Stimulated activated CD8-positive, alpha-beta memory T cell treated with anti-CD3 and anti-CD28 coated beads, Interleukin-12 subunit alpha, Interleukin-12 subunit beta, amount 100 ng/mL, for 1 hour (primary cell): ENCODE results near the gene FASN.
"Not testable (repeated sequence)": the region's sequence is repeated elsewhere in the genome, so short reads cannot be mapped to it uniquely, and the experiment has no call there.

Experiments used
- DNase-seq: peaks from one replicate; pipeline ENCODE4 v3.0.0-alpha.2; 2020; ENCODE audit warnings: low read depth

Gene FASN

DNA sequence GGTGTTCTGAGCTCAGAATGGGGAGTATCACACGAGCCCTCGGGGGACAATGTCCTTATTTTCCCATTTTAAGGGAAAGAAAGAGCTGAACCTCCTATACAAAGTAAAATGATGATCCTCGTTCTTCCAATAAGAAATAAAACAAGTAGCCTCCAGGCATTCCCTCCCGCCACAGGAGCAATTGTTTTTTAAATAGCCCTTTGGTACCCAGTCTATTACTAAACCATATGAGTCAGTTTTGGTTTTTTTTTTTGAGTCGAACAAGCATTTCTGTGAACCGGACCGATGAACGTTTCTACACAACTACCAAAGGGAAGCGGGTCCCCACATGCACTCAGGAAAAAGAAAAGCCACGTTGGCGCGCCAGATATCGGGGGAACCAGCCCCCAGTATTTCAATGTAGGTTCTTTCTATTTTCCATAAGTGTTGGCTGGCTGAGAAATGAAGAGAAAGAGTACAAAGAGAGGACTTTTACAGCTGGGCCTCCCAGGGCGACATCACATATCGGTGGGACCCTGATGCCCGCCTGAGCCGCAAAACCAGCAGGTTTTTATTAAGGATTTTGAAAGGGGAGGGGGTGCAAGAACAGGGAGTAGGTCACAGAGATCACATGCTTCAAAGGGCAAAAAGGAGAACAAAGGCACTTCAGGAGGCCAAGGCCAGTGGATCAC is 56.8 kb downstream of the FASN start:
- no peak for DNase-seq

DNA sequence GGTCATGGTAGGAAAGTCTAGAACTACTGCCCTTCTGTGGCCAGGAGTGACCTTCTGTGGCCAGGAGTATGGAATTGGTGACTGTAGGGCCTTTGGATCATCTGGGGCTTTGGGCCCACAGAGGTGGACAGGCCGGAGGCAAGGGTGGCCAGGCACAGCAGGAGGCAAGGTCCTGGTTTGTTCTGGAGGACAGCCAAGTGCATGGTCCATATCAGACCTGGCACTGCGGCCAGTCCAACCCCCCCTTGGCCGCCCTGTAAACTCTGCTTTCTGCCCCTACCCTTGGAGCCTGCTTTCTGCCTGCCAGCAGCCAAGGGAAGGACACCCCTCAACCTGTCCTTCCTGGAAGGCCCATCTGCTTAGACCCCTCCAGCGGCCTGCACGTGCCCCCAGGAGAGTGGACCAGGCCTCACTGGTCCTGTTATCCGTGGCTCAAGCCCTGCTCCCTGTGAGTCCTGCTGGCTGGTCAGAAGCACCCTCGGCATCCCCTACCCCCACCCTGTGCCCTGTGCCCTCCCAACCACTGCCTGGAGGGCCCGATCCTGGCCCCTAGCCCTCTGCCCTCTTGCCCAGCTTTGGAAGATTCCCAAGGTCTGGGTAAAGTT is 58.2 kb downstream of the FASN start:
- no peak for DNase-seq

DNA sequence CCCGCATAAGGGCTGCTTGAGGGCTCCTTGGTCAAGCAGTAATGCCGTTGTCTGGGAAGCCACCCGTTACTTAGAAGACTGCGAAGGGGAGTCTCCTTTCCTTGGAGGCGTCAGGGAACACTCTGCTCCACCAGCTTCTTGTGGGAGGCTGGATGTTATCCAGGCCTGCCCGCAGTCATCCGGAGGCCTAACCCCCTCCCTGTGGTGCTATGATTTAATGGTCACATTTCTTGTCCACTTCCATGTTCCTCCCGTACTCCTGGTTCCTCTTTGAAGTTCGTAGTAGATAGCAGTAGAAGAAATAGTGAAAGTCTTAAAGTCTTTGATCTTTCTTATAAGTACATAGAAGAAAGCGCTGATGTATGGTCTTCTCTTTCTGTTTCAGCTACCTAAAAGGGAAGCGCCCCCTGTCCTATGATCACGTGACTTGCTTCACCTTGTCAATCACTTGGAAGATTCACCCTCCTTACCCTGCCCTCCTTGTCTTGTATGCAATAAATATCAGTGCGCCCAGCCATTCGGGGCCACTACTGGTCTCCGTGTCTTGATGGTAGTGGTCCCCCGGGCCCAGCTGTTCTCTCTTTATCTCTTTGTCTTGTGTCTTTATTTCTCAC is 59.1 kb downstream of the FASN start:
- DNase-seq, result not testable (repeated sequence)

DNA sequence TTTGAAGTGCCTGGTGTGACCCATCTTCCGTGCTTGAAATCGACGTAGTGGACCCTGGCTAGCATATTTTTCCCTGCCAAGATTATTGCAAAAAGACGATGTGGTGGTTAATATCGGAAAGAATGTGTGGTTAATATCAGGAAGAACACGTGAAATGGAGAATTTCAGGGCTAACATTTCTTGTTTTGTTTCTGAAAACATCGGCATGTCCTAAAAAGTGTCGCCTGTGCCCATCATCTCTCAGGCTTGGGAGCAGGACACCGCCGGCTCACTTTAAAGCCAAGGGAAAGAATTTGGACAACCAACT is 60.2 kb downstream of the FASN start:
- DNase-seq, result no peak

DNA sequence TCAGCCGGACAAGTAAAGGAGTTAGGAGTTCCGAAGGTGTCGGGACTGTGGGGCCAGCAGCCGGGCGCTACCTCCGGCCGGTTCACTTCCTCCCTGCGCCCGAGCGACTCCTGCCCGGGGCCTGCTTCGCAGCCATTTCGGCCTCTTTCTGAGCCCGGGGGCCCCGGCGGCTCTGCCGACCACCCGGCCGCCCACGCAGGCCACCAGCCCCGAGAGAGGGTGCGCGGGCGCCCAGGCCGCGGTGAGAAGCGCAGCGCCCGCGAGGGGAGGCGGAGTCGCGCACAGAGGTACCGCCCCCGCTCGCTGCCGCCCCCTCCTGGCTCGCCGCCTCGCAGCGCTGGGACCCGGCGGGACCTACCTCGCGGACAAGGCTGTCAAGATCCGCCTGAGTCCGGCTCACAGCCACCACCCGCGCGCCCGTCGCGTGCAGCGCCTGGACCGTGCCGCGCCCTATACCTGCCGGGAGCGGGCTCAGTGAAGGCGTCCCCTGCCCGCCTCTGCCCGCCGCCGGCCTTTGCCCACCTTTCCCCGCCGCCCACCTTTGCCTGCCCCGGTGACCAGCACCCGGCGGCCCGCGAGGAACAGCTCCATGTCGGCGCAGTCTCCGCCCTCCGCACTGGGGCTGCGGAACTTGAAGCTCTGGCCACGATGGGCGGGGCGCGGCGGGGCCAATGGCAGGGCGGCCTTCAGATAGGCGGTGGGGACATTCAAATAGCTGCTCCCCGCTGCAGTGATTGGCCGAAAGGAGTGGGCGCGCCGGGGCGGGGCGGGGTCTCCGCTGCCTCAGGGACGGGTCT is 60.7 kb downstream of the FASN start, which contains the start of gene DCXR:
DCXR (minus strand) TSS at position 606 of the 797 bp plus-strand sequence; CDS start at position 591, 15 bp downstream.
- peak; percentile 90 for DNase-seq

DNA sequence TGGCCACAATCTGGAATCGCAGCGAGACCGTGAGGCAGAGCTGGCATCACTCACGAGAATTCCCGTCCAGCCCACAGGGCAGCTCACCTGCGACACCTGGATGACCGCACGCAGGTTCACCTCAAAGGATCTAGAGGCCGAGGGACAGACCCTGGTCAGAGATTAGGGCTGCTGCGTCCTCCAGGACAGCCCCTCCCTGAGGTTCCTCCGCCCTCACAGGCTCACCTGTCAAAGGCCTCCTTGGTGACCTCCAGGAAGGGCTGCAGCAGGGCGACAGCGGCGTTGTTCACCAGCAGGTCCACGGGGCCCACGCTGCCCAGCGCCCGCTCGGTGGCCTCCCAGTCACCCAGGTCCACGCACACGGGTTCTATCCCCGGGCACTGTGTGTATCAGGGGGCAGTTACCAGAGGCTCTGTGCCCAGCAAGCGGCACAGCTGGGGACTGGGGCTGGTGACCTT is 61.4 kb downstream of the FASN start:
- DNase-seq, result no peak

DNA sequence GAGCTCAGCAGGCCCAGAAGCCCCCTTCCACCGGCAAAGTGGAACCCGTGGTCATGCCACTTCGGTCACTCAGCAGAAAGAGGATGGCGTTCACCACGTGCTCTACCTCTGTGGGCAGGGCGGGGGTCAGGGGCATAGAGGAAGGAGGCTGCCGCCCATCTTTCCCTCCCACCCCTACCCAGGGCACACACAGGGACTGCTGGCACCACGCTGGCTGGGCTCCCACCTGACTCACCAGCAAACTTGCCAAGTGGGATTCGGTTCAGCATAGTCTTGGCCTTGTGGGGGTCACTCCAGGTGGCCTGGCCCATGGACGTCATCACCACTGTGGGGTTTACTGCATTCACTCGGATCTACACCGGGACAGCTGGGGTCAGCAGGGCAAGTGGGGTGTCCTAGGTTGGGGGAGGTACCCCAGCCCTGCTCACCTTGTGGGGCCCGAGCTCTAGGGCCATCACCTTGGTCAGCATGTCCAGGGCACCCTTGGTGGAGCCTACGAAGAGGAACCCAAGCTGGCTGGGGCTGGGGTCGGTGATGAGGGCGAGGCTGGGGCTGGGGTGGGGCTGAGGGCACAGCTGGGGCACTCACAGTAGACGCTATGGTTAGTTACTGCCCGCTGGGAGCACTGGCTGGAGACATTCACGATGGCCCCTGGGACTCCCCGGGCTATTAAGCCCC is 61.9 kb downstream of the FASN start:
- no peak for DNase-seq

DNA sequence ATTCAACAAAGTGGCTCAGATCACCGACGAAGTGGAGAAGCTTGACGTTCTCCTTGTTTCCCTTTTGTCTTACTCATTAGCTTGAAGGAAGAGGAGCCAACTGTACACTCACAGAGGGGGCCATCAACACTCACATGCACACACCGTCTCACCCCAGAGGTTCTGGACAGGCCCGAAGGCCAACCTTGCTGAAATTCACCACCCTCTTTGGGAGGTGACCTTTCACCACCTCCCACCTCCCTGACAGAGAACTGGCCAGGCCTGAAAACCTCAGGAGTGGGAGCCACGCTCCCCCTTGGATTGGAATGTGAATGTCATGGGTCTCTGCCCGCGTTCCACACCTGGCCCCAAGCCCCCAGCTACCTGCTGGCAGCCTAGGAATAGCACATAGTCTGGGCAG is 62.5 kb downstream of the FASN start:
- no peak for DNase-seq

DNA sequence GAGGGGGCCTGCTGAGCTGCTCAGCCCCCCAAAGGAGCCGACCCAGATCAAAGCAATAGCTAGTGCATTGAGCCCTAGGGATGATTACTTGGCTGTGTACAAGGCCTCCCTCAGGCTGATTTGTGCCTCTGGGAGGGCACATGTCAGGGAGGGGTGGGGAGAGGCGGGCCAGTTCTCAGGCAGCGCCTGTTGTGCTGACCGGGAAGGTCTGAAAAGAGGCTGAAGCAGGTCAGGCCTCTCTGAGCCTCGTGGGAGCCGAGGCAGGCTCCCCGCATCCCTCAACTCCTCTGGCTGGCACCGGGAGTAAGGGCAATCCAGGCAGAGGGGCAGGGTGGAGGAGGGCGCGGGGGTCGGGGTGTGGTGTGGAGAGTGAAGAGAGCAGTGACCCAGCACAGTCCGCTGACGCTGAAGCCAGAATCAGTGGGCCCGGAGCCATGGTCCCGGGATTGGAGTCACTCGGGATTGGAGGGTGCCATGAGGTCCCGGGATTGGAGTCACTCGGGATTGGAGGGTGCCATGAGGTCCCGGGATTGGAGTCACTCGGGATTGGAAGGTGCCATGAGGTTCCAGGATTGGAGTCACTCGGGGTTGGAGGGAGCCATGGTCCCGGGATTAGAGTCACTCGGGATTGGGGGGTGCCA is 63.5 kb downstream of the FASN start:
- no peak for DNase-seq

DNA sequence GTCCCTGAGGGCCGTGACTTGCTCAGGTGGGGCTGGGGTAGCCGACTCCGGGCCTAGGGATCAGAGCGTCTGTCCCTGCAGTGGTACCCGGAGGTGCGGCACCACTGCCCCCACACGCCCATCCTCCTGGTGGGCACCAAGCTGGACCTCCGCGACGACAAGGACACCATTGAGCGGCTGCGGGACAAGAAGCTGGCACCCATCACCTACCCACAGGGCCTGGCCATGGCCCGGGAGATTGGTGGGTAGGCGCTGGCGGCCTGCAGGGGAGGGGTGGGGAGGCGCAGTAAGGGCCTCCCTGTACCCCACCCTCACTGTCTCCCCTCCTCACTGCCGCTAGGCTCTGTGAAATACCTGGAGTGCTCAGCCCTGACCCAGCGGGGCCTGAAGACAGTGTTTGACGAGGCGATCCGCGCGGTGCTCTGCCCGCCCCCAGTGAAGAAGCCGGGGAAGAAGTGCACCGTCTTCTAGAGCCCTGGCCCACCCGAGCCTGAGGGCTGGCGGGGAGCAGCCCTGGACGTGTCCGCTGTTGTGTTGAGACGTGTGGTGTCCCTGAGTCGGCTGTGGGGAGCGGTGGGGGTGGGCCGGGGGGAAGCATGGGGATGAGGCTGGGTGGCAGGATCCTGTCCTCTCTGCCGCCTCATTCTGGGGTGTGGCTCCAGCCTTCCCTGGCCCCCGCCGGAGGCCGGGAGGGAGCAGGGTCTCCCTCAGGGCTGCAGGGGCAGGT is 64.5 kb downstream of the FASN start:
- no peak for DNase-seq

DNA sequence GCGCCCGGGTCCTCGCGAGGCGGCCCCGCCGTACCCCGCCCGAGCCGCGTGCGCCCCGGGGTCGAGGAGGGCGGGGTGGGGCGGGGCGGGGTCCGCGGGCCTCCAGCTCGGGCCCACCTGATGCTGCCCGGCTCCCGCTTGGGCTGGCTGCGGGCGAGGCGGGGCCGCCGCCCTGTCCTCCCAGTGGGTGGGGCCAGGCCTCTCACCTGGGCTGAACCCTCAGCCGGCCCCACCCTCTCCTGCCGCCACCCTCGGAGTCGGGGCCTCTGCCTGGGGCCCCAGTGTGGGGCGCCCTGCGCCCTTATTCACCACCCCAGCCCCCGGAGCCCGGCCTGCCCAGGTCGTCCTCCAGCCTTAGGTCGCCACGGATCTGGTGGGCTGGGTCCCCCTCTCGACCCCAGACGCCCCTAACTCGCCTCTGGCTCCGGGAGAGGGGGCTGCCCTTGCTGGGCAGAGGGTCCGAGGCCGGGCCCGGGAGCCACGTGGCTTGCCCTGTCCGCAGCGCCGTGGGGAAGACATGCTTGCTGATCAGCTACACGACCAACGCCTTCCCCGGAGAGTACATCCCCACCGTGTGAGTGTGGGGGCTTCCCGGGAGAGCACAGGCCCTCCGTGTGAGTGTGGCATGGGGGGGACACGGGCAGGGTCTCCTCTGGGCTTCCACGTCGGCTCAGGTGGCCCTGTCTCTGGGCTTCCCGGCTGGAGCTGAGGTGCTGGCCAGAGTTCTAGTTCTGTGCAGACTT is 66.0 kb downstream of the FASN start:
- no peak for DNase-seq

DNA sequence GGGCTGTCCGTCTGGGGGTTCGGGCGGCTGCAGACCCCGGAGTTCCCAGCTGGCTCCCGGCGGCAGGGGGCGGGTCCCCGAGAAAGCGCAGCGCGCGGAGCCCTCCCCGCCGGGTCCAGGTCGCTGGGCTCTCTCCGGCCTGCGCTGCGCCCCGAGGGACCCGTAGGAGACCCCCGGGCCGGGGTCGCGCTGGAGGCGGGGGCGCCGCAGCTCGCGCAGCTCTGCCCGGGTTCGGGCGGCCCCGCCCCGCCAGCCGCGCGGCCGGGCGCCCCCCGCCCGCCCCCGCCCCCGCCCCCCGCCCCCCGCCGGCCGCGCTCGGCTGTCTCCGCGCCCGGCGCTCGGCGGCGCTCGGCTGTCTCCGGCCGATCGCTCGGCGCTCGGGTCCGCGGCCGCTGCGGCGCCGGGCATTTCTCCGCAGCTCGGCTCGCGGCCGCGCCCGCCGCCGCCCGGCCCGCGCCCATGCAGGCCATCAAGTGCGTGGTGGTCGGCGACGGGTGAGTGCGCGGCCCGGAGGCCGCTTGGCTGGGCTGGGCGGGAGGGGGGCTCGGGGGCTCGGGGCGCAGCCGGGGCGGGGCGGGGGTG is 66.6 kb downstream of the FASN start, which contains the start of gene RAC3:
RAC3 (plus strand) TSS at position 376 of the 582 bp plus-strand sequence; CDS start at position 460, 84 bp downstream.
- DNase-seq, result no peak

DNA sequence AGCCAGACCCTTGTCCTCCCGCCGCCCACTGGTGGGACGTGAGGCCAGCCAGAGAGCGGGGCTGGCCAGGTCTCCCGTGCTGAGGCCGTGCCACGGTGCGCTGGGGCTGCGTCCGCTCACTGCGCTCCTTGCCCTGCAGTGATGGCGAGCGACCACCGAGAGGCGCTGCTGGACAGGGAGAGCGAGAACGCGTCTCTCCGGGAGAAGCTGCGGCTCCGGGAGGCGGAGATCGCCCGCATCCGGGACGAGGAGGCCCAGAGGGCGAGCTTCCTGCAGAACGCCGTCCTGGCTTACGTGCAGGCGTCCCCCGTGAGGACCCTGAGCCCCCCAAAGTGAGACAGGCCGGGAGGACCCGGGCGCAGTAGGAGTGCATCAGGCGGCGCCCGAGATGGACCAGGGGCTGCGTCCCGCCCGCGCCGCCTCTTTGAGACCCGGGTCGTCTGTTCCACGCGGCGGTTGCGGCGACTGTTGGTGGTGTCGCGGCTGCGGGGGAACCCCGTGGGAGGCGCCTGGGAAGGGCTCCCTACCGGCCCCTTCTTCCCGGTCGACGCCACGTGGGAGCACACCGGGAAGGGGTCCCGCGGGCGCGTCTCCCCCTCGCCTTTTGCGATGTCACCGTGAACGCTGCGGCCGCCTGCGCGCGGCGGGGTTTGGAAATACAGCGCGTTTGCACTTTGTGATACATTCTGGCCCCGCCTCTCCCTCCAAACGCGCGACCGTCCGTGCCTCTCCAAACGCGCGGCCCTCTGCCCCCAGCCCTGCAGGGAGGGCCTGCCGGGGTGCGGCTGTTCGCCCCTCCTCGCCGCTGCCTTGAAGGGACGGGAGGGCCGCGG is 67.3 kb downstream of the FASN start:
- DNase-seq, result peak; percentile 67

DNA sequence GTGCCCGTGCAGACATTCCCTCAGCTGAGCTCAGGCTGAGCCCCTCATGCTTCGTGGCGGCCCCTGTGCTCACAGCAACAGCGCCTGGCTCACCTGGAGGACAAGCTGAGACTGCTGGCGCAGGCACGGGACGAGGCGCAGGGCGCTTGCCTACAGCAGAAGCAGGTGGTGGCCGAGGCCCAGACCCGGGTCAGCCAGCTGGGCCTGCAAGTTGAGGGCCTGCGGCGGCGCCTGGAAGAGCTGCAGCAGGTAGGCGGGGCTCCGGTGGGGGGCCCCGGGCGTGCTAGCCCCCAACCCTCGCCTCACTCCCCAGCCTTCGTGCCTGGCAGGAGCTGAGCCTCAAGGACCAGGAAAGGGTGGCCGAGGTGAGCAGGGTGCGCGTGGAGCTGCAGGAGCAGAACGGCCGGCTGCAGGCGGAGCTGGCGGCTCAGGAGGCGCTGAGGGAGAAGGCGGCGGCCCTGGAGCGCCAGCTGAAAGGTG is 68.0 kb downstream of the FASN start:
- DNase-seq, result no peak

DNA sequence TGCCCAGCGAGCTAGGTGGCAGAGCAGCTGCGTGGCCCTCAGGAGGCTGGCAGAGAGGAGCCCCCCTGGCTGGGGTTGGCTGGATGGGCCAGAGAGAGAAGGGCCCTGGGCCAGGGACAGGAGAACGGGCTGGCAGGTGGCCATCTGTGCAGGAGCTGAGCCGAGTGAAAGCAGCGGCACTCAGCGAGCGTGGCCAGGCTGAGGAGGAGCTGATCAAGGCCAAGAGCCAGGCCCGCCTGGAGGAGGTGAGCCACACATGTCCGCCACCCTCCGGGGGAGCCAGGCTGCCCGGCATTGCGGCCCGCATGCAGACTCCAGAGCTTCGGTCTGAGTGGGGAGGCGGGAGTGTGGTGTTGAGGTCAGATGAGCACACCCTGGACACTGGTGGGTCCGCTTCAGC is 68.6 kb downstream of the FASN start:
- DNase-seq, result no peak

DNA sequence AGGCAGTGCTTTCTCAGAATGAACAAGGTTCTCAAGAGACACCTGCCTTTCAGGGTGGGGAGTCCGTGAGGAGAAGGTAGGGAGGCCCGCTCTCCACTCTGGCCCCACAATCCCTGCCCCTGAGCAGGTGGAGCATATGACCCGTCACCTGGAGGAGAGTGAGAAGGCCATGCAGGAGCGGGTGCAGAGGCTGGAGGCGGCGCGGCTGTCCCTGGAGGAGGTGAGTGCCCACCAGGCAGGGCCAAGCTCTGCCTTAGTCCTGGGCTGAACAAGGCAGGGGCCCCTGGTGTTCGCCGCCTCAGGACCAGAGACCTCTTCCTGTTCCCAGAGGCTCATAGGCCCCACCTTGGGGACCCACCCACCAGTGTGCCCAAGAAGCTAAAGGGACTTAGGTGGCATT is 69.1 kb downstream of the FASN start:
- no peak for DNase-seq
